ENCODE results near the gene PALD1. TPM values are rescaled to one million over a fixed set of nuclear protein-coding genes. Genes with fewer than 3 reads are reported as not detected.

PALD1 gene
- total RNA-seq, result 10 to 100 TPM; 10.7 to 28.2 (median 14.0) TPM

- 1% methylated on average over 25 of the region's 110 CpGs; no CpG with 5 or more reads in 1 of the 2 donors for WGBS, 2 donors
- TF ChIP-seq, protein P1, sequence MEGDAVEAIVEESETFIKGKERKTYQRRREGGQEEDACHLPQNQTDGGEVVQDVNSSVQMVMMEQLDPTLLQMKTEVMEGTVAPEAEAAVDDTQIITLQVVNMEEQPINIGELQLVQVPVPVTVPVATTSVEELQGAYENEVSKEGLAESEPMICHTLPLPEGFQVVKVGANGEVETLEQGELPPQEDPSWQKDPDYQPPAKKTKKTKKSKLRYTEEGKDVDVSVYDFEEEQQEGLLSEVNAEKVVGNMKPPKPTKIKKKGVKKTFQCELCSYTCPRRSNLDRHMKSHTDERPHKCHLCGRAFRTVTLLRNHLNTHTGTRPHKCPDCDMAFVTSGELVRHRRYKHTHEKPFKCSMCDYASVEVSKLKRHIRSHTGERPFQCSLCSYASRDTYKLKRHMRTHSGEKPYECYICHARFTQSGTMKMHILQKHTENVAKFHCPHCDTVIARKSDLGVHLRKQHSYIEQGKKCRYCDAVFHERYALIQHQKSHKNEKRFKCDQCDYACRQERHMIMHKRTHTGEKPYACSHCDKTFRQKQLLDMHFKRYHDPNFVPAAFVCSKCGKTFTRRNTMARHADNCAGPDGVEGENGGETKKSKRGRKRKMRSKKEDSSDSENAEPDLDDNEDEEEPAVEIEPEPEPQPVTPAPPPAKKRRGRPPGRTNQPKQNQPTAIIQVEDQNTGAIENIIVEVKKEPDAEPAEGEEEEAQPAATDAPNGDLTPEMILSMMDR (IDR thresholded peaks at IDR 0.05), result peak in 1 of 6 experiments; percentile 11
- TF ChIP-seq POLR2A (IDR thresholded peaks at IDR 0.05), result peak in 1 of 2 donors; percentile 16
- intact Hi-C loops (cut with DNase I), result no loop called here
- DNase-seq, result peak; percentile 48 to 50
- Histone ChIP-seq H3K36me3 (no peaks in the 10 kb centered on the region), H3K27ac (peak within 1 kb of the TSS; percentile 21 to 70 (median 24)), H3K4me1 (peaks cover 6 to 34% of the 10 kb centered on the region in 2 donors), H3K27me3 (no peaks in the 10 kb centered on the region), H3K4me3 (replicated peaks in 1 of 3) (peak within 1 kb of the TSS in 1 of 3 donors; percentile 45), H3K9me3 (no peaks in the 10 kb centered on the region)
Observed at GRCh38 chr10:70478191-70479164, at the start of gene PALD1. Gene PALD1 (plus strand): TSS chr10:70478767. CDS start chr10:70525952, 47,185 bp downstream.

DNA sequence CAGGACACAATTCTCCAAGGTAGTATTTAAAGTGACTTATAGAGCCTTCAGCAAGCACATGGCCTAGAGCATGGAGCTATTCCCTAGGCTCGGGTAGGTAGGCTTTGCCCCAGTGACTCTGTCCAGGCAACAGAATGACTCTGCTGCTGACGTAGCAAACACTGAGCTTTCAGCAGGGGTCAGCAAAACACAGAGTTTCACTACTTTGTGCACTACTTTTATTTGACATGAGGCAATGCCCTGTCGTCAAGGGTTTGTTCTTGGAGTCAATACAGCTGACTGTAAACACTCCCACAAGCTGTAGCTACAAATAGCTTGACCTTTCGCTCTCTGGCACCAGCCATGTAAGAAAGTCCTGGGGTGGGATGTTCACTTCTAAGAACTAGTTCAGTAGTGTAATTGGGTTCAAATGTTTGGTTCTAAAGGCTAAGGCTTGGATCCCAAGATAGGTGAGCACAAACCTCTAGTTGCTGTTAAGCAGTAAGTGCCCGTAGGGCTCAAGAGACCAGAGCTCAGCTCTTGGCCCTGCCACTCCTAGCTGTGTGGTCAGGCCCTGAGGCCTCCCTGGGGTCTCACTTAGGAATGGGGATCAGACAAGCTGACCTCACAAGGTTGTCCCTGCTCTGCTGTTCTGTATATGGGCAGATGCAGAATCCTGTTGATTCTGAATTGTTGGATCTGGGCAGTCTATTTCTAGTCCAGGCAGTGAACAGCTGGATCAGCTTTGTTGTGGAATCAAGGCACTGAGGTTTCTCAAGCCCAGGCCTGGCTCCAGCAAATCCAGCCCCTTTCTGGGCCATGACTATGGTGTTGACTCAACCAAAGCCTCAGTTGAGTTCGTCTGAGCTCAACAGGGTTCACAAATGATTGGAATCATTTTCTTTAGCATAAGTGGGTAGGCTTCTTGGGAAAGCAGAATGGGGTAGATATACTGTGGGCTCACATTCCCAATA, 47.8 kb upstream of the PALD1 start:
- peak overlapping the region; percentile 42 to 74 (median 58) for H3K27ac ChIP-seq
- peaks cover 10 to 33% of the 10 kb centered on the region in 2 donors for H3K4me1 ChIP-seq
- TF ChIP-seq POLR2A (IDR thresholded peaks at IDR 0.05), result no peak
- TF ChIP-seq, protein P1 (IDR thresholded peaks at IDR 0.05), result no peak
- H3K9me3 ChIP-seq, result no peaks in the 10 kb centered on the region
- 67 to 68% methylated on average over 6 of the region's 6 CpGs for WGBS, 2 donors
- intact Hi-C loops (cut with DNase I), result no loop called here
- peak; percentile 15 to 24 for DNase-seq
- H3K4me3 ChIP-seq (replicated peaks in 1 of 3), result no peak overlapping the region
- H3K27me3 ChIP-seq, result no peaks in the 10 kb centered on the region
- peaks cover 11 to 24% of the 10 kb centered on the region in 2 donors for H3K36me3 ChIP-seq

GRCh38 chr10:70432101-70432500, 46.5 kb upstream of the PALD1 start:
- peaks cover 8 to 16% of the 10 kb centered on the region in 2 donors for H3K36me3 ChIP-seq
- peaks cover 10 to 33% of the 10 kb centered on the region in 2 donors for H3K4me1 ChIP-seq
- H3K9me3 ChIP-seq, result no peaks in the 10 kb centered on the region
- no peak for DNase-seq
- TF ChIP-seq POLR2A (IDR thresholded peaks at IDR 0.05), result no peak
- TF ChIP-seq, protein P1 (IDR thresholded peaks at IDR 0.05), result no peak
- no peaks in the 10 kb centered on the region for H3K27me3 ChIP-seq
- H3K4me3 ChIP-seq (replicated peaks in 1 of 3), result no peak overlapping the region
- 87 to 90% methylated on average over 3 of the region's 4 CpGs for WGBS, 2 donors
- no peak overlapping the region for H3K27ac ChIP-seq
- intact Hi-C loops (cut with DNase I), result no loop called here

DNA sequence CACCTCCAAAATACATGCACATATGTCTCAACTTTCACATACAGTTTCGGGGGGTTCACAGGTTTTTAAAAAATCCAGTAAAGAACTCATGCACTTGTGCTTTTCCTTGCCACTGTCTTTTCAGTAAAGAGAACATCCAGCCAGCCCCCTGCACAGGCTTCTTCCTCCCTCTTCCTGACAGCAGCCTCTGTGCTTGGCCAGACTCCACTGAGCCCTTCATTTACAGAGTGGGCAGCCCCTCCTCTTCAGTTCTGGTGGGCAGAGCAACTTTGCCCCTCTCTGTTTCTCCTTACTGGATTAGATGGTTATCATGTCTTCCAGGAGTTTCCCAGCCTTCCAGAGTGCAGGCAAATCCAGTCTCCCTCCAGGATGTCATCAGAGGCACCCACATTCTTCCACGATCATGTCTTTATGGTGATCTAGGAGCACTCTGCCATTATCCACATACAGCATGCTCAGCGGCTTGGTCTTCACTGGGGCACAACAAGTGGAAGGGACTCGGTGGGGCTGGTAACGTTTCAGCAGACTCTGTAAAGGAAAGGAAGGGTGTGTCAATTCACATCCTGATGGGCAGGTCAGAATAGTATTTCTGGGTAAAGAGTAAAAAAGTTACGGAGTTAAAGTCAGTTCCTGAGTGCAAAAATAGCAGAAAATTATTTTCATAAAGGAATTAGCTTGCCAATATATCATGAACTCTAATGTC, 45.9 kb upstream of the PALD1 start:
- intact Hi-C loops (cut with DNase I), result no loop called here
- WGBS, 2 donors, result 73 to 79% methylated on average over 6 of the region's 6 CpGs

More for the DNA sequence above, 45.9 kb upstream of the PALD1 start:
- Histone ChIP-seq H3K4me3 (replicated peaks in 1 of 3) (no peak overlapping the region), H3K9me3 (no peaks in the 10 kb centered on the region), H3K27me3 (no peaks in the 10 kb centered on the region), H3K4me1 (peaks cover 10 to 33% of the 10 kb centered on the region in 2 donors), H3K27ac (peak overlapping the region in 1 of 3 donors; percentile 13), H3K36me3 (peaks cover 8 to 9% of the 10 kb centered on the region in 2 donors)
- DNase-seq, result no peak
- TF ChIP-seq, protein P1 (IDR thresholded peaks at IDR 0.05), result no peak
- TF ChIP-seq POLR2A (IDR thresholded peaks at IDR 0.05), result no peak

All from thyroid gland (tissue), 4 donors.